Endothelial cell of umbilical vein (primary cell): Measurements from ENCODE around the gene ARHGAP15. TPM values are rescaled to one million over a fixed set of nuclear protein-coding genes. Genes with fewer than 3 reads are reported as not detected.

Experiments
- BruUV-seq: library from RNA; stranded (reverse); fragments of 400-500 nt; replicated peaks from 2 replicates; lab custom pipeline; 2021; lab: Mats Ljungman, UMichigan
- CTCF ChIA-PET: fragments of 300-600, 350-600 bp; sonication (Branson Sonifier 250); formaldehyde crosslinking; loops from one replicate; lab custom pipeline; 2021; ENCODE audit warnings: antibody characterized with exemption, inconsistent platforms; lab: Charles Lee
- POLR2A ChIA-PET: fragments of 300-600, 350-600 bp; sonication (Branson Sonifier 250); formaldehyde crosslinking; loops from one replicate; lab custom pipeline; 2021; ENCODE audit warnings: antibody characterized with exemption, inconsistent platforms; lab: Charles Lee
- DNase-seq: peaks from one replicate; pipeline ENCODE4 v3.0.0-alpha.2; 2011; ENCODE audit warnings: low read depth, low spot score
- FAIRE-seq: peaks from 2 replicates; lab custom pipeline; 2011; peaks lifted over from hg19 to GRCh38; lab: Jason Lieb, UNC
- H2AFZ ChIP-seq: 2 replicates; pipeline ENCODE4 v1.6.0; 2012; ENCODE audit warnings: low read depth, low read length, control low read depth, inconsistent platforms
- H3K27ac ChIP-seq: 2 replicates; pipeline ENCODE4 v1.5.1; 2011; ENCODE audit warnings: low read depth, mild to moderate bottlenecking, control low read depth, low read length, moderate library complexity; ENCODE audit not compliant: insufficient read depth
- H3K27me3 ChIP-seq, 2 experiments: 2 replicates each; pipeline versions ENCODE4 v1.6.0 to v1.6.1; 2011; ENCODE audit warnings: low read length in 2 of 2, mixed read lengths in 1 of 2; ENCODE audit not compliant: control insufficient read depth in 2 of 2, insufficient read depth in 2 of 2
- H3K36me3 ChIP-seq, 2 experiments: 2 replicates in 1 of 2; 3 replicates in 1 of 2; pipeline ENCODE4 v1.5.1; 2011; ENCODE audit warnings: low read length in 2 of 2, mild to moderate bottlenecking in 1 of 2, moderate library complexity in 1 of 2; ENCODE audit not compliant: control insufficient read depth in 2 of 2, insufficient read depth in 2 of 2; ENCODE audit errors: extremely low read depth in 1 of 2
- H3K4me1 ChIP-seq: 3 replicates; pipeline ENCODE4 v1.5.1; 2011; ENCODE audit warnings: mild to moderate bottlenecking, low read length; ENCODE audit not compliant: control insufficient read depth, insufficient read depth; ENCODE audit errors: extremely low read depth
- H3K4me2 ChIP-seq: 2 replicates; pipeline ENCODE4 v1.6.1; 2011; ENCODE audit warnings: low read length, control low read depth, mixed read lengths; ENCODE audit not compliant: insufficient read depth
- H3K4me3 ChIP-seq, 3 experiments: fragments of 200-600 bp in 1 of 3; sonication (generic), shearing (Covaris generic) in 1 of 3; replicated peaks in 1 of 3; 2 replicates each; pipeline ENCODE4 v1.5.1; 2011 to 2016; ENCODE audit warnings: control low read depth in 3 of 3, low read length in 3 of 3, mild to moderate bottlenecking in 2 of 3, inconsistent platforms in 1 of 3, low read depth in 1 of 3, moderate library complexity in 1 of 3; ENCODE audit not compliant: insufficient read depth in 1 of 3
- H3K79me2 ChIP-seq: 2 replicates; pipeline ENCODE4 v1.6.0; 2012; ENCODE audit warnings: low read length, inconsistent platforms; ENCODE audit not compliant: control insufficient read depth, insufficient read depth
- H3K9ac ChIP-seq: replicated peaks from 2 replicates; pipeline ENCODE3; 2011; ENCODE audit warnings: low read length, control low read depth; ENCODE audit not compliant: insufficient read depth; ENCODE audit errors: extremely low read depth
- H3K9me1 ChIP-seq: replicated peaks from 3 replicates; pipeline ENCODE4 v1.6.0; 2011; ENCODE audit warnings: mild to moderate bottlenecking, low read length; ENCODE audit not compliant: control insufficient read depth, insufficient read depth; ENCODE audit errors: extremely low read depth
- H3K9me3 ChIP-seq: replicated peaks from 2 replicates; pipeline ENCODE4 v1.5.1; 2012; ENCODE audit warnings: low read length, inconsistent platforms; ENCODE audit not compliant: control insufficient read depth, insufficient read depth
- H4K20me1 ChIP-seq: replicated peaks from 2 replicates; pipeline ENCODE3; 2011; ENCODE audit warnings: mild to moderate bottlenecking, low read length; ENCODE audit not compliant: control insufficient read depth, insufficient read depth; ENCODE audit errors: extremely low read depth
- EZH2 ChIP-seq: IDR thresholded peaks from 2 replicates; pipeline ENCODE4 v1.6.1; 2012; ENCODE audit warnings: borderline replicate concordance, low read depth, mild to moderate bottlenecking, moderate library complexity, low read length, inconsistent platforms; ENCODE audit not compliant: severe bottlenecking
- FOS ChIP-seq: IDR thresholded peaks from 2 replicates; pipeline ENCODE4 v1.6.1; 2011; ENCODE audit warnings: mild to moderate bottlenecking, low read length, moderate library complexity, borderline replicate concordance; ENCODE audit not compliant: insufficient read depth
- GATA2 ChIP-seq: IDR thresholded peaks from 2 replicates; pipeline ENCODE4 v1.7.0; 2011; ENCODE audit warnings: low read depth, mild to moderate bottlenecking, moderate library complexity, mixed read lengths, low read length; ENCODE audit not compliant: insufficient read length, insufficient read depth
- JUN ChIP-seq: IDR thresholded peaks from 2 replicates; pipeline ENCODE4 v1.6.1; 2011; ENCODE audit warnings: borderline replicate concordance, low read depth; ENCODE audit not compliant: insufficient read length, insufficient read depth
- MYC ChIP-seq: IDR thresholded peaks from one replicate; pipeline ENCODE4 v1.6.1; 2011; ENCODE audit warnings: mild to moderate bottlenecking, low read depth, low read length
- POLR2A ChIP-seq: IDR thresholded peaks from 2 replicates; pipeline ENCODE4 v1.6.1; 2012; ENCODE audit warnings: low read depth, mild to moderate bottlenecking, control low read depth, low read length
- POLR2AphosphoS5 ChIP-seq: IDR thresholded peaks from 2 replicates; pipeline ENCODE4 v1.6.1; 2012; ENCODE audit warnings: low read depth, mild to moderate bottlenecking, control low read depth, low read length, moderate library complexity; ENCODE audit not compliant: insufficient read depth
- dilution Hi-C: fragments of 300-500 bp; cut with MboI; formaldehyde crosslinking; loops from one replicate; pipeline ENCODE4 v1.15.0; 2019; ENCODE audit warnings: low sequenced_read_pairs; ENCODE audit not compliant: extremely low pct_ligation_motif_present
- intact Hi-C: fragments of 100-400 bp; cut with micrococcal nuclease; formaldehyde crosslinking; loops from one replicate; pipeline ENCODE4 v1.10.0; 2022
- polyA plus RNA-seq, 4 experiments: library from polyadenylated mRNA; depleted of rRNA in 3 of 4; stranded (reverse) in 3 of 4; unstranded in 1 of 4; fragments of >200 nt; gene quantifications; 2 replicates each; pipeline versions ENCODE4 v1.2.1 to v1.2.3, GENCODE V29; 2011 to 2012; ENCODE audit warnings: missing spikeins in 1 of 4
- total RNA-seq: library from RNA; stranded (reverse); gene quantifications from 2 replicates; pipeline ENCODE4 v1.2.3, GENCODE V29; 2021
- TF ChIP-seq, protein P1 (sequence below): IDR thresholded peaks from 2 replicates; pipeline ENCODE4 v1.6.1; 2011; ENCODE audit not compliant: insufficient read depth, insufficient read length
- TF ChIP-seq, protein P2 (sequence below), 2 donors: IDR thresholded peaks; 1 replicate in 1 of 2; 2 replicates in 1 of 2; pipeline ENCODE4 v1.5.1; 2011; ENCODE audit warnings: low read length in 2 of 2, mild to moderate bottlenecking in 2 of 2, moderate library complexity in 2 of 2, control low read depth in 1 of 2, inconsistent platforms in 1 of 2, low read depth in 1 of 2; ENCODE audit not compliant: insufficient read depth in 1 of 2; ENCODE audit errors: extremely low read depth in 1 of 2

Gene ARHGAP15
- total and polyA plus RNA-seq, 2 donors (not counting 3 experiments of a cell fraction or from before 2014, with no cell fraction given): not detected

DNA sequence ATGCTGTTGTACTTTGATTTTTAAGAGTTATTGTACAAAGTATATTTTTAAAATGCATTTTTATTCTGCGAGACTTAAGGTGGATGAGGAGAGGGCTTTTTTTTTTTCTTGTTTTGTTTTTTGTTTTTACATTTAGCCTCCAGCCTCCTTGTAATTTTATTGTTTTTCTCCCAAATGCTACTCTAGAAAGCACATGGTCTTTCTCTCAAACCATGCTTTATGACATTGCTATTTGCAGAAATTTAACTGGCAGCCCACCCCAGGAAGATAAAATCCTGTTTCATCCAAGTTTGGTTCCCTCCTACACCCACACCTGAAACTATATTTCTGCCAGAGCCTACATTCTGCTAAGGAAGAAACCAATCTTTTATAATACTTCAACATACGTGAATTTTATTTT, 184.6 kb downstream of the ARHGAP15 start:
- intact Hi-C loops (no loop called here), dilution Hi-C loops (no loop called here)
- FAIRE-seq (no peak), DNase-seq (no peak)
- Histone ChIP-seq H3K9me3 (no peaks in the 10 kb centered on the region), H3K4me3 (no peak overlapping the region), H3K4me1 (no peaks in the 10 kb centered on the region), H3K9me1 (no peaks in the 10 kb centered on the region), H3K27me3 (no peaks in the 10 kb centered on the region), H3K27ac (no peak overlapping the region), H2AFZ (no peak overlapping the region), H4K20me1 (no peaks in the 10 kb centered on the region), H3K79me2 (no peaks in the 10 kb centered on the region), H3K36me3 (no peaks in the 10 kb centered on the region), H3K4me2 (no peak overlapping the region), H3K9ac (no peak overlapping the region)
- POLR2A ChIA-PET: no interaction called here
- CTCF ChIA-PET: no interaction called here
- TF ChIP-seq POLR2A: no peak
- no peak for TF ChIP-seq FOS
- TF ChIP-seq, protein P1, sequence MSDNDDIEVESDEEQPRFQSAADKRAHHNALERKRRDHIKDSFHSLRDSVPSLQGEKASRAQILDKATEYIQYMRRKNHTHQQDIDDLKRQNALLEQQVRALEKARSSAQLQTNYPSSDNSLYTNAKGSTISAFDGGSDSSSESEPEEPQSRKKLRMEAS: no peak
- no peak for TF ChIP-seq POLR2AphosphoS5
- TF ChIP-seq EZH2: no peak
- TF ChIP-seq, protein P2, sequence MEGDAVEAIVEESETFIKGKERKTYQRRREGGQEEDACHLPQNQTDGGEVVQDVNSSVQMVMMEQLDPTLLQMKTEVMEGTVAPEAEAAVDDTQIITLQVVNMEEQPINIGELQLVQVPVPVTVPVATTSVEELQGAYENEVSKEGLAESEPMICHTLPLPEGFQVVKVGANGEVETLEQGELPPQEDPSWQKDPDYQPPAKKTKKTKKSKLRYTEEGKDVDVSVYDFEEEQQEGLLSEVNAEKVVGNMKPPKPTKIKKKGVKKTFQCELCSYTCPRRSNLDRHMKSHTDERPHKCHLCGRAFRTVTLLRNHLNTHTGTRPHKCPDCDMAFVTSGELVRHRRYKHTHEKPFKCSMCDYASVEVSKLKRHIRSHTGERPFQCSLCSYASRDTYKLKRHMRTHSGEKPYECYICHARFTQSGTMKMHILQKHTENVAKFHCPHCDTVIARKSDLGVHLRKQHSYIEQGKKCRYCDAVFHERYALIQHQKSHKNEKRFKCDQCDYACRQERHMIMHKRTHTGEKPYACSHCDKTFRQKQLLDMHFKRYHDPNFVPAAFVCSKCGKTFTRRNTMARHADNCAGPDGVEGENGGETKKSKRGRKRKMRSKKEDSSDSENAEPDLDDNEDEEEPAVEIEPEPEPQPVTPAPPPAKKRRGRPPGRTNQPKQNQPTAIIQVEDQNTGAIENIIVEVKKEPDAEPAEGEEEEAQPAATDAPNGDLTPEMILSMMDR (IDR thresholded peaks at IDR 0.05; ENCODE audit: extremely low read depth in 1 of 2, insufficient read depth in 1 of 2, low read depth in 1 of 2, low read length in 2 of 2): no peak
- no peak for TF ChIP-seq JUN
- no peak for TF ChIP-seq GATA2
- no peak for TF ChIP-seq MYC
- no TSS peak for BruUV-seq
